Amniotic stem cell (primary cell): ENCODE data around the gene VPS33B.
A peak's percentile ranks its signal among the peaks of the same experiment; 100 is the strongest.
"Not testable (repeated sequence)": the region's sequence is repeated elsewhere in the genome, so short reads cannot be mapped to it uniquely, and the experiment has no call there.

Experiments used
- DNase-seq: peaks from one replicate; lab custom pipeline; 2025; lab: John Stamatoyannopoulos, UW

VPS33B gene

GRCh38 chr15:91022075-91022831, at the start of gene VPS33B:
Gene VPS33B (minus strand): TSS chr15:91022594. CDS start chr15:91022249, 345 bp downstream.
- peak; percentile 72 for DNase-seq

- no peak for DNase-seq
Observed at GRCh38 chr15:91072161-91072560, 49.8 kb upstream of the VPS33B start.

- DNase-seq = no peak
Observed at GRCh38 chr15:91070872-91071271, 48.5 kb upstream of the VPS33B start.

GRCh38 chr15:91068966-91069365, 46.6 kb upstream of the VPS33B start:
- DNase-seq = no peak

GRCh38 chr15:91068436-91068835, 46.0 kb upstream of the VPS33B start:
- DNase-seq = no peak

- no peak for DNase-seq
Observed at GRCh38 chr15:91067036-91067435, 44.6 kb upstream of the VPS33B start.

- DNase-seq = no peak
Observed at GRCh38 chr15:91065505-91065904, 43.1 kb upstream of the VPS33B start.

- no peak for DNase-seq
Observed at GRCh38 chr15:91061997-91062396, 39.6 kb upstream of the VPS33B start.

- DNase-seq = no peak
Observed at GRCh38 chr15:91061230-91061629, 38.8 kb upstream of the VPS33B start.

- peak; percentile 56 for DNase-seq
Observed at GRCh38 chr15:91055548-91056331, 33.3 kb upstream of the VPS33B start.

- DNase-seq = no peak
Observed at GRCh38 chr15:91054816-91055215, 32.4 kb upstream of the VPS33B start.

GRCh38 chr15:91051248-91051647, 28.9 kb upstream of the VPS33B start:
- no peak for DNase-seq

- no peak for DNase-seq
Observed at GRCh38 chr15:91050128-91050455, 27.7 kb upstream of the VPS33B start.

- peak; percentile 25 for DNase-seq
Observed at GRCh38 chr15:91049378-91050127, 27.2 kb upstream of the VPS33B start.

GRCh38 chr15:91047545-91048199, 25.3 kb upstream of the VPS33B start:
- DNase-seq = no peak

GRCh38 chr15:91046056-91046455, 23.7 kb upstream of the VPS33B start:
- not testable (repeated sequence) for DNase-seq

GRCh38 chr15:91045065-91045464, 22.7 kb upstream of the VPS33B start:
- DNase-seq = no peak

GRCh38 chr15:91043202-91043874, 20.9 kb upstream of the VPS33B start:
- DNase-seq = no peak

GRCh38 chr15:91040856-91041255, 18.5 kb upstream of the VPS33B start:
- DNase-seq = no peak

- DNase-seq = no peak
Observed at GRCh38 chr15:91039996-91040395, 17.6 kb upstream of the VPS33B start.

GRCh38 chr15:91032919-91033803, 10.8 kb upstream of the VPS33B start:
- no peak for DNase-seq
